HUES48 (cell line): ENCODE results near the gene NDUFA8.
"Not testable (repeated sequence)": the region's sequence is repeated elsewhere in the genome, so short reads cannot be mapped to it uniquely, and the experiment has no call there.

Source experiments
- H3K27ac ChIP-seq: one replicate; pipeline ENCODE4 v1.7.0; 2013; ENCODE audit warnings: low read depth, low read length, inconsistent platforms
- H3K27me3 ChIP-seq: 2 replicates; pipeline ENCODE4 v1.6.1; 2013; ENCODE audit warnings: mild to moderate bottlenecking, low read length; ENCODE audit not compliant: control insufficient read depth, insufficient read depth
- H3K36me3 ChIP-seq: 2 replicates; pipeline ENCODE4 v1.6.1; 2013; ENCODE audit warnings: low read length; ENCODE audit not compliant: control insufficient read depth, insufficient read depth
- H3K4me1 ChIP-seq: 2 replicates; pipeline ENCODE4 v1.6.1; 2013; ENCODE audit warnings: mild to moderate bottlenecking, low read length; ENCODE audit not compliant: control insufficient read depth, insufficient read depth
- H3K4me3 ChIP-seq: 2 replicates; pipeline ENCODE4 v1.5.1; 2013; ENCODE audit warnings: mild to moderate bottlenecking, low read depth, low read length
- H3K9ac ChIP-seq: 2 replicates; pipeline ENCODE4 v1.6.1; 2013; ENCODE audit warnings: mild to moderate bottlenecking, low read depth, low read length, moderate library complexity
- H3K9me3 ChIP-seq: 2 replicates; pipeline ENCODE4 v1.6.1; 2013; ENCODE audit warnings: low read length; ENCODE audit not compliant: control insufficient read depth, insufficient read depth

The NDUFA8 gene

GRCh38 chr9:122120316-122121071 is 39.1 kb downstream of the NDUFA8 start:
- no peaks in the 10 kb centered on the region for H3K9me3 ChIP-seq

GRCh38 chr9:122119721-122120120 is 39.9 kb downstream of the NDUFA8 start:
- Histone ChIP-seq H3K36me3 (no peaks in the 10 kb centered on the region), H3K9me3 (no peaks in the 10 kb centered on the region), H3K9ac (no peak overlapping the region), H3K4me3 (no peak overlapping the region), H3K27ac (no peak overlapping the region), H3K4me1 (peaks cover 20% of the 10 kb centered on the region), H3K27me3 (no peaks in the 10 kb centered on the region)

More at GRCh38 chr9:122120316-122121071, 39.1 kb downstream of the NDUFA8 start:
- no peak overlapping the region for H3K4me3 ChIP-seq
- H3K9ac ChIP-seq, result no peak overlapping the region
- H3K36me3 ChIP-seq, result no peaks in the 10 kb centered on the region
- peaks cover 16% of the 10 kb centered on the region for H3K4me1 ChIP-seq
- no peak overlapping the region for H3K27ac ChIP-seq
- peaks cover 3% of the 10 kb centered on the region for H3K27me3 ChIP-seq

DNA sequence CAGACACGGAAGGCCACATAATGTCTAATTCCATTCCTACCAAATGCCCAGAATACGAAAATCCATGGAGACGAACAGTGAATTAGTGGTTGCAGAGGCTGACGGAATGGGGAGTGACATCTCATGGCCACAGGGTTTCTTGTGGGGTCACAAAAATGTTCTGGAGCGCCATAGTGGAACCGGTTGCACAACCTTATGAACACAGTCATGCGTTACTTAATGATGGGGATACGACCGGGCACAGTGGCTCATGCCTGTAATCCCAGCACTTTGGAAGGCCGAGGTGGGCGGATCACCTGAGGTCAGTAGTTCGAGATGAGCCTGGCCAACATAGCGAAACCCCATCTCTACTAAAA is 40.4 kb downstream of the NDUFA8 start:
- Histone ChIP-seq H3K9me3 (no peaks in the 10 kb centered on the region), H3K27me3 (no peaks in the 10 kb centered on the region), H3K36me3 (no peaks in the 10 kb centered on the region), H3K4me3 (no peak overlapping the region), H3K27ac (no peak overlapping the region), H3K9ac (no peak overlapping the region), H3K4me1 (peaks cover 22% of the 10 kb centered on the region)

DNA sequence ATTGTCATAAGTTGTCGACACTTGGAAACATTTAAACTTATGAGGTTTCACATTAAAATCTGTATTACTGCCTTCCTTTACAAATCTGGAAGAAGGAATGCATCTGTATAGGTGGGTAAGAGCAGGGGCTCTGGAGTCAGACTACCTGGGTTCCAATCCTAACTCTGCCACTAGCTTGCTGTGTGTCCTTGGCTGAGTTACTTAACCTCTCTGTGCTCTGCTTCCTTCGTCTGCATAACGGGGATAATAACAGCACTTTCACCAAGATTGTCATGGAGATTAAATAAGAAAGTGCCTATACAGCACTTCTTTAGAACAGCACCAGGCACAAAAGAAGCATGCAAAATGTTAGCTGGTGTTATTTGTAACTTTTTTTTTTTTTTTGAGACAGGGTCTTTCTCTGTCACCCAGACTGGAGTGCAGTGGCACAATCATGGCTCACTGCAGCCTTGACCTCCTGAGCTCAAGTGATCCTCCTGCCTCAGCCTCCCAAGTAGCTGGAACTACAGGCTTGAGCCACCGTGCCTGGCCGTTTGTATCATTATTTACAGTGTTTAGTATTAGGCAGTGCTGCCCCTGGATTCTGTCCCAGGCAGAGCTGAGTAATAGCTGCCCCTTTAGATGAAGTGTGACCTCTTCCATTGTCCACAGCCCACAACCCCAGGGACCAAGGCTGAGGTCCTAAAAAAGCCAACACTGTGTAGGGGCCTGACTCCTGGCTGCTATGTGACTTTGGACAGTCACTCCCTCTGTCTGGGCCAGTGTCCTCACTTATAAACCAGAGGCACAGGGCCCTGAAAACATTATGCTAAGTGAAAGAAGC is 41.0 kb downstream of the NDUFA8 start:
- H3K4me1 ChIP-seq, result peaks cover 22% of the 10 kb centered on the region
- no peak overlapping the region for H3K4me3 ChIP-seq
- H3K27me3 ChIP-seq, result no peaks in the 10 kb centered on the region
- H3K9ac ChIP-seq, result no peak overlapping the region
- H3K36me3 ChIP-seq, result no peaks in the 10 kb centered on the region
- H3K27ac ChIP-seq, result no peak overlapping the region
- H3K9me3 ChIP-seq, result no peaks in the 10 kb centered on the region

GRCh38 chr9:122117241-122117640 is 42.3 kb downstream of the NDUFA8 start:
- not testable (repeated sequence) for H3K9me3 ChIP-seq, H3K4me3 ChIP-seq, H3K27me3 ChIP-seq, H3K27ac ChIP-seq, H3K36me3 ChIP-seq, H3K9ac ChIP-seq
- H3K4me1 ChIP-seq, result peaks cover 19% of the 10 kb centered on the region

DNA sequence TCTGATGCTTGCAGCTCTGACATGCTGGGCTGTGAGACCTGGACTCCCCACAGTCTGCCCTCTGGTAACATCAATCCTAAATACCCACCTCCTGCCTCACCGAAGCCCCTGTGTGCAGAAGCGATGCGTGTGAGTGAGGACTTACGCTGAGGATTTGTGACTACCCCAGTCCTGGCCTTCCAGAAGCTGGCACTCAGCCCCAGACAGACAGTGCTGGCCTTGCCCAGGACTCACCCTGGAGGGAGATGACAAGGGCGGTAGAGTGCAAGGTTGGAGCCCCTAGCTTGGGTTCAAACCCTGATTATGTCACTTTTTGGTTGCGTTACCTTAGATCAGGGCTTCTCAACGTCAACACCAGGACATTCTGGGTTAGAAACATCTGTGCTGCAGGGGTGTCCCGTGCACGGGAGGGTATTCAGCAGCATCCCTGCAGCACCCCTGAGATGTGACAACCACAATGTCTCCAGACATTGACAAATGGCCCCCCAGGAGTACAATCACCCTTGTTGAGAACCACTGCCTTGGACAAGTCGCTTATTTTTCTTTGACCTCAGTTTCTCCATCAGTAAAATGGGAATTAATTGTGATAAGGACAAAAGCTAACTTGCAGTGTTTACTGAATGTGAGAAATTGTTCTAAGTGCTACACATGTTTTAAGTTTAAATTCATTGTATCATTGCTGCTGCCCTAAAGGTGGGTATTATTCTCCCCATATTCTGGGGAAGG is 43.0 kb downstream of the NDUFA8 start:
- H3K9me3 ChIP-seq, result no peaks in the 10 kb centered on the region
- H3K4me3 ChIP-seq, result no peak overlapping the region
- peak overlapping the region; percentile 68 for H3K27ac ChIP-seq
- no peaks in the 10 kb centered on the region for H3K36me3 ChIP-seq
- H3K27me3 ChIP-seq, result no peaks in the 10 kb centered on the region
- H3K4me1 ChIP-seq, result peaks cover 19% of the 10 kb centered on the region
- H3K9ac ChIP-seq, result 0 out of 2 replicates have a peak overlapping the region, but pooled peaks have one; percentile 2

GRCh38 chr9:122116040-122116439 is 43.5 kb downstream of the NDUFA8 start:
- peak overlapping the region; percentile 74 for H3K27ac ChIP-seq
- H3K27me3 ChIP-seq, result no peaks in the 10 kb centered on the region
- H3K9me3 ChIP-seq, result no peaks in the 10 kb centered on the region
- no peak overlapping the region for H3K4me3 ChIP-seq
- 0 out of 2 replicates have a peak overlapping the region, but pooled peaks have one; percentile 2 for H3K9ac ChIP-seq
- peaks cover 19% of the 10 kb centered on the region for H3K4me1 ChIP-seq
- H3K36me3 ChIP-seq, result no peaks in the 10 kb centered on the region

GRCh38 chr9:122115176-122116035 is 44.2 kb downstream of the NDUFA8 start:
- Histone ChIP-seq H3K9ac (no peak overlapping the region), H3K4me3 (no peak overlapping the region), H3K36me3 (no peaks in the 10 kb centered on the region), H3K27me3 (no peaks in the 10 kb centered on the region), H3K4me1 (peaks cover 19% of the 10 kb centered on the region), H3K9me3 (no peaks in the 10 kb centered on the region), H3K27ac (peak overlapping the region; percentile 74)

GRCh38 chr9:122113574-122113973 is 46.0 kb downstream of the NDUFA8 start:
- no peak overlapping the region for H3K4me3 ChIP-seq
- no peak overlapping the region for H3K9ac ChIP-seq
- H3K4me1 ChIP-seq, result peaks cover 19% of the 10 kb centered on the region

GRCh38 chr9:122112238-122112637 is 47.3 kb downstream of the NDUFA8 start:
- Histone ChIP-seq H3K9ac (no peak overlapping the region), H3K27me3 (no peaks in the 10 kb centered on the region), H3K27ac (no peak overlapping the region), H3K9me3 (no peaks in the 10 kb centered on the region), H3K4me3 (no peak overlapping the region), H3K4me1 (peaks cover 19% of the 10 kb centered on the region), H3K36me3 (no peaks in the 10 kb centered on the region)

More at GRCh38 chr9:122113574-122113973, 46.0 kb downstream of the NDUFA8 start:
- Histone ChIP-seq H3K27ac (no peak overlapping the region), H3K27me3 (no peaks in the 10 kb centered on the region), H3K9me3 (no peaks in the 10 kb centered on the region), H3K36me3 (no peaks in the 10 kb centered on the region)
